ENCODE results near the gene EMSY.
"Not testable (repeated sequence)": the region's sequence is repeated elsewhere in the genome, so short reads cannot be mapped to it uniquely, and the experiment has no call there.

EMSY gene

GRCh38 chr11:76444384-76445120, at the start of gene EMSY:
EMSY (plus strand) TSS chr11:76445018; CDS start chr11:76446939, 1,921 bp downstream.
- peak; percentile 100 for DNase-seq

GRCh38 chr11:76395296-76395695, 49.5 kb upstream of the EMSY start:
- DNase-seq = no peak

GRCh38 chr11:76397383-76397782, 47.4 kb upstream of the EMSY start:
- no peak for DNase-seq

GRCh38 chr11:76400967-76401366, 43.9 kb upstream of the EMSY start:
- no peak for DNase-seq

DNA sequence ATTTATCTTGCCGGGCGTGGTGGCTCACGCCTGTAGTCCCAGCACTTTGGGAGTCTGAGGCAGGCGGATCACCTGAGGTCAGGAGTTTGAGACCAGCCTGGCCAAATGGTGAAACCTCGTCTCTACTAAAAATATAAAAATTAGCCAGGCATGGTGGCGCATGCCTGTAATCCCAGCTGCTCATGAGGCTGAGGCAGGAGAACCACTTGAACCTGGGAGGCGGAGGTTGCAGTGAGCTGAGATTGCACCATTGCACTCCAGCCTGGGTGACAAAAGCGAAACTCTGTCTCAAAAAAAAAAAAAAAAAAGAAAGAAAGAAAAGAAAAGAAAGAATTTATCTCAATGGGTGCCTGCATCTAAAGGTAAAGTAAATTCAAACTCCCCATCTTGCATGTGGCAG, 43.3 kb upstream of the EMSY start:
- DNase-seq = not testable (repeated sequence)

DNA sequence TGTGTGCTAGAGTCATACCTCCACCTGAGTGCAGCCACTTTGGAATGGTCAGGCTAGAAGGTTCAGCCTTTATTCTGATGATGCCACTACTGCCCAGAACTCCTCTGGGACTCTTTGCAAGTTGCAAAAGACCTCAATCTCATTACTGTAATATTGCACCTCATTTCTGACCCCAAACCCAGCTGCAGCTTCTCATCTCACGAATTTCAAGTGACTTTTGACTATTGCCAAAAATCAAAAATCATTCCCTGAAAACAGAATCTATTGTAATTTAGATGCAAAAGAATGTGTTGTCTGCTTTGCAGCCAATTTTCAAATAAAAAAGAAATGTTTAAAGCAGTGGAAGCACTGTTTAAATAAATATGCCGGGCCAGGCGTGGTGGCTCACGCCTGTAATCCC, 38.5 kb upstream of the EMSY start:
- no peak for DNase-seq

DNA sequence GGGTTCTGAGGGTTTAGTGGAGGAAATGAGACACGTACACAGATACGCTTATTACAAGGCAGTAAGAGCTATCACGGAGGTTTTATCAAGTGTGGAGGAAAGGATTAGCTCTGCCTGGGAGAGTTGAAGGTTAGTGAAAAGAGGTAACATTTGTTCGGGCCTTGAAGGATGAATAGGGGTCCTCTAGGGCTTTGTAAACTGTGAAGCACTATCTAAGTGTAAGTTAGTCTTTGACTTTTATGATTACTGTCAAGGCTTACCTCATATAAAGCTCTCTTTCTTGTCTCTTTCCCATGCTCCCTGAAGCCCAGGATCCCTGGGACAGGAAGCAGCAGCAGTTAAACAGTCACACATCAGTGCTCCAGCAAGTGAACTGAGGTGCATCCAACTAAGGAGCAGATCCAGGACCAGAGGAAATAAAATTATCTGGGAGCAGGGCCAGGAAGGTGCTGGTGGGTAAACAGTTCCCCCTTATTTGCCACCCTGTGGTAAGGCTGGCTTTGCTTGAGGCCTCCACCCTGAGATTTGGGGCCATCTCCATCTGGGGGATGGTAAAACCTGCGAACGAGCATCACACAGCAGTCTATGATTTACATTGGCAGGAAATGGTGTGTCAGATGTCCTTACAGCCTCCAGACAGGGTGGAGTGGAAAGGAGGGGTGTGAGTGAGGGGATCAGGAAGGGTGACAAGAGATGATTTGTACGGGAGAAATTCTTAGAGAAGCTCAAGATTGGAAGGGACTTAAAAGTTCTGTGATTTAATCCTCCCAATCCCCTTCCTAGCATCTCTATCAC, 36.5 kb upstream of the EMSY start:
- DNase-seq = no peak

- peak; percentile 4 for DNase-seq
Measured at GRCh38 chr11:76410851-76411357, 33.9 kb upstream of the EMSY start.

DNA sequence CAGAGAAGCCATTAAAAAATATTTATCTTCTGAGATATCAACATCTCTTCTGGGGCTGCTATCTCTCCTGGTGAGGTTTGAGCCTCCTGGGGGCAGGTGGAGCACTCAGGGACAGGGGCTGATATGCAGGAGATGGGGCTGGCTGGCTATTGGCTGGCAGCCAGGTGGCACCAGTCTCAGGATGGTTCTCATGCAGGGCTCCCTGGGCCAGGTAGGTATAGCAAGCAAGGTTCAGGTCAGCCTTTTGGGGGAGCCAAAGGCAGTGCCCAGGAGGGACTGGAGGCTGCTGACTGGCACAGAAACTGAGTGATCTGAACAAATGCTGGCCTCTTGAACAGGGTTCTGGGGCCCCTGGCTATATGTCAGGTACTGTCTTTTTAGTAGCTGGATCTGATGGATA, 29.7 kb upstream of the EMSY start:
- DNase-seq = no peak

DNA sequence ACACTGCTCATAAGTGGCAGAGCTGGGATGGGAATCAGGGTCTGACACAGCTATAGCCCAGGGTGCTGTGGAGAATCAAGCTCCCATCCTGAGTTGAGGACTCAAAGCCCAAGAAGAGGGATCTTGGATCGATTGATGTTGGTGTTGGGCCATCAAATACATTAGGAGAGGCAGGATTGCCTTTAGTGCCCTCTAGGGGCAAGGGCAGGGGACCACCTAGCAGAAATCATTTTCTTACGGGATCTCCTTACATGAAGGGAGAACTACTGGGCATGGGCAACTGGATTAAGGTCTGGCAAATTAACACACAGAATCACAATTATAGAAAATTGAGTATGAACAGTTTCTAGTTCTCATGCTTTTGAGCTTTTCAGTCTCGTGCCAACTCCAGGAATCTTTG, 24.9 kb upstream of the EMSY start:
- DNase-seq = no peak

GRCh38 chr11:76424379-76424778, 20.4 kb upstream of the EMSY start:
- no peak for DNase-seq

- no peak for DNase-seq
Measured at GRCh38 chr11:76424891-76425290, 19.9 kb upstream of the EMSY start.

GRCh38 chr11:76426660-76427059, 18.2 kb upstream of the EMSY start:
- DNase-seq = no peak

- no peak for DNase-seq
Measured at GRCh38 chr11:76436020-76436419, 8.8 kb upstream of the EMSY start.

GRCh38 chr11:76443268-76443980, 1.4 kb upstream of the EMSY start:
- DNase-seq = peak; percentile 14

- no peak for DNase-seq
Measured at GRCh38 chr11:76444065-76444383, 794 bp upstream of the EMSY start.

DNA sequence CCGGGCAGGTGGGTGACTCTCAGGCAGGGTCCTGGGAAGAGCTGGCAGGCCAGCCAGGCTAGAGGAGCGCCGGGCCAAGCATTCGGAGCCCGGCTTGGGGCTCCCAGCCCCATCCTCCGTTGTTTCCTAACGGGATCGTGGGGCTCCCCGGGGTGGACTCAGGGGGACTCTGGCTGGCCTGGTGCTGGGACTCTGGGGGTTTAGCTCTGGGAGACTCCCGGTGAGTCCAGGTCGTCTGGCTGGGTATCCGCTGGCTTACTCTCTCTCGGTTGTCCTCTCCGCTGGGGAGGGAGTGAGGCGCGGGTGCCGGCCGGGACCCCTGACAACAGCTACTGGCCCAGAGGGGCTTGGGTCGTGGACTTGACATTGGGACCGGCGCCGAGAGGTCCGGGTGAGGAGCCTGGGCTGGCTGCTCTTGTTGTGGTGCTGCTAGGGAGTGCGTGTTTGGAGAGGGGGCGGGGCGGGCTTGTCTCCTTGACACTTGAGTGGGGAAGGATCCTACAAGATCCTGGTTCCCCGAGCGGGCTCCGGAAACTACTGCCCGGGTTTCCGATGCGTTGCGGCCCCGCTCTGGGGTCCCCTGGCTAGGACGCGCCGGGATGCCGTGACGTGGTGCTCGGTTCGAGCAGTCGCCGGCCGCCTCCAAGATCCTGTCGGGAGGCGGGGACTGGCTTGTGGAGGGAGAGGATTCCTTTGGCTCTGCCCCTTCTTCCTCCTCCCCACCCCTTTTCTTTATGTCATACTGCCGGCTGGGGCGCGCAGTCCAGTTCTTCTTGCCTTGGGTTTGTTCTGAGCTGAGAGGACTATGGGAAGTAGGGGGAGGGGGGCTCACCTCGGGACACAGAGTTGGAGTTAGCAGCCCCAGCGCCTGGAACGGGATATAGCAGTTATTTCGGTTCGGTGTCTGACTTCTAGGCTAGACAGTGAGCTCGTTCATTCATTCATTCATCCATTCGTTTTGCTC, 585 bp downstream of the EMSY start:
- DNase-seq = peak; percentile 94

DNA sequence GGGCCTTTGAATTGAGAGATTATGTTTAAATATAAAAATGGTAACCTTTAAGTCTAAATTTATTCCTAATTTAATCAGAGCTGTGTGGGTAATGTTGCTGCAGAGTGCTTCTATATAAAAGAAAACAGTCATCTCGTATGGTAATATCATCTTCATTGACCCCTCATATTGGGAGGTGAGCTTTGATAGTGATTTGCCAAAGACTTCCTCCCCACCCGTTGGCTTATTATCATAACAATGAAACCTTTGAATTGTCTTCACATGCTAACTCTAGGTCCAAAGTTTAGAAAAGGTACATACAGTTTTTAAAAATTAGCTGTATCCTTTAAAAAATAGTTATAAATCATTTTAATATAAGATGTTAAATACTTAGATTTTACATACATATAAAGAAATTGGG, 3.7 kb downstream of the EMSY start:
- DNase-seq = no peak

DNA sequence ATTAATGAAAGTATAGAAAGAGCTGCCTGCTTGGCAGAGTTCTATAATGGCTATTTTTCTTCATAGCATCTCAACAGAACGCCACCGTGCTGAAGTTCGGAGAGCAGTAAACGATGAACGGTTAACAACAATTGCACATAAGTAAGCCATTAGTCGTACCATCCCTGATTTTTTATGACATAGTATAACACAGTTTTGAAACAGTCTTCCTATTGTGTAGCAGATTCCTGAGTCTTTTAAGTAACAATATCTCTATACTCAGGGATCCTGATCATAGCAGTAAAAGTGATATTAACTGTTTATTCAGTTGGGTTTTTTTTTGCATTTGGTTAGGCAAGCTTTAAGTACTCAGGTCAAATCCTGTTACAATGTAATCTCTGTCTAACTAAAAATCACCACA, 8.4 kb downstream of the EMSY start:
- no peak for DNase-seq

DNA sequence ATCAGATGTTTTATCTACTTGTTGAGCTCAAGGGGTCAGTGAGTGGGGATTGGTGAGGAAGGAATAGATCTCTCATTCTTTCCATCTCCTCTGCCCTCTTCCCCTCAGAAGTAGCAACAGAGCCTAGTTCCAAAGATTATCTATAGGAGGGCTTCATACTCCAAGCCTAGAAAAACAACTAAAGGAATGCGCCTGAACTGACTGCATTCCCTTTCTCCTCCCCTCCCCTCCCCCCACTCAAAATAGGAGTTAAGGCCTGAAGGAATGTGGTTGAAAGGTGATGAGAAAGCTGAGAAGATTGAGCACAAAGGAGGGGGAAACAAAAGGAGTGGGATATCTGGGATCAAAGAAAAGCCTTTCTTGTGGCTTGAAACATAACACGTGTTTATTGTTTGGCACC, 10.5 kb downstream of the EMSY start:
- peak; percentile 78 for DNase-seq

DNA sequence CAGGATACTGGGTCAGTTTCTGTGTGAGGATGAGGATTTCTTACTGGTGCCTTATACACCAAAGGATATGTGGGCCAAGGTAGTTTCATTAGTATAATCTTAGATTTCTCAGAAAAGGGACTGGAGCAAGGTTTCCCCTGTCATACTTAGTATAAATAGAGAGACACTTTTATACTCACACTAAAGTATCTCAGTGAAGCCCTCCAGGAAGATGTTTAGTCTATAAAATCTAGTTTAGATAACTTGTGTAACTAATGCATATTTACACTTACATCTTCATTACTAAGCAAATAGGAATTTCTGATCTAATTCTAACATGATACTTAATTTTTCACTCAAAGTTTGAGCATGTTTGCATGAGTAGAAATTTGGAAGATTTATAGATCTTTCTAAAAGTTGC, 11.1 kb downstream of the EMSY start:
- no peak for DNase-seq

DNA sequence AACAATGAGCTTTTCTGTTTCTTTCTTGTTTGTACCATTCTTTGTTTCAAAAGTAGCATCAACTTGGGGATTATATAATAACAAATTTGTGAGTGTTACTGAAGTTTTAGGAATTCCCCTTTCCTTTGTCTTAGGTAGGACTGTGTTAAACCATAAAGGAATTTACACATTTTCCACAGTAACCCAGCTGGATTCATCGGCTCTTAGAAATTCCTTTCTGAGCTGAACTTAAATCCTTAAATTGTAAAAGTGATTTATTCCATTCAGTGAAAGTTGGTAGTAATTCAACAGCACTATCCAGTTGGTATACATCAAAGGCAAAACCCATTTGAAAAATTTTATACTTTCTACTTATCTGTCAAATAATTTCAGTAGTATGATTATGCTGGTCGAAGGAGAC, 11.8 kb downstream of the EMSY start:
- DNase-seq = no peak

- DNase-seq = no peak
Measured at GRCh38 chr11:76459299-76459698, 14.5 kb downstream of the EMSY start.
